Measurements from ENCODE around the gene RBP4.

Gene RBP4

DNA sequence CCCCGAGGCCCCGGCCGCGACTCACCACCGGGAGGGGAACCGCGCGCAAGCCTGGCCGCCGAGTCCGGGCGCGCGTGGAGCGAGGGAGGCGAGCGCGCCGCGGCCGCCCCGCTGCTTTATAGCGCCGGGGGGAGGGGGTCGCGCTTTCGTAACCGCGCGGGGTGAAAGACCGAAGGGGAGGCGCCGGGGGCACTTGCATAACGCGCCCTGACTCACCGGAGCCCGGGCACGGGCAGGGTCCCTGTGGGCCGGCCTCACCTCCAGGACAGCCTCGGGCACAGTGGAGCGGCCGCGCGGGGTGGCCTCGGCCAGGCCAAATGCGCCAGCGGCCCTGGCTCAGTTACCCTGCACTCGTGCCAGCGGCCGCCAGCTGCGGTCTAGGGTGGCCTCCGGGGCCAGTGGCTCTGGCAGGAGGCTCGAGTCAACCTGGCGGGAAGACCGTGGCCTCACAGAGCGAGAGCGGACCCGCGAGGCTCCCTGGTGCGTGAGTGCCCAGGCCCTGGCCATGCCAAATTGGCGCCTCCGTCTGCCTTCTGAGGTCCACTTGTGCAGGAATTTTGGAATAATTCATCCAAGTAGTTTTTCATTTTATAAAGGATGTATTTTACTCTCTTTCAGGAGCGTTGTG is at the start of gene RBP4:
Gene RBP4 (minus strand): TSS at position 90 of the 628 bp plus-strand sequence. CDS start 207 bp downstream, outside the sequence.
- DNase-seq = no peak

- DNase-seq = no peak
Measured at GRCh38 chr10:93639791-93640190, 38.8 kb upstream of the RBP4 start.

DNA sequence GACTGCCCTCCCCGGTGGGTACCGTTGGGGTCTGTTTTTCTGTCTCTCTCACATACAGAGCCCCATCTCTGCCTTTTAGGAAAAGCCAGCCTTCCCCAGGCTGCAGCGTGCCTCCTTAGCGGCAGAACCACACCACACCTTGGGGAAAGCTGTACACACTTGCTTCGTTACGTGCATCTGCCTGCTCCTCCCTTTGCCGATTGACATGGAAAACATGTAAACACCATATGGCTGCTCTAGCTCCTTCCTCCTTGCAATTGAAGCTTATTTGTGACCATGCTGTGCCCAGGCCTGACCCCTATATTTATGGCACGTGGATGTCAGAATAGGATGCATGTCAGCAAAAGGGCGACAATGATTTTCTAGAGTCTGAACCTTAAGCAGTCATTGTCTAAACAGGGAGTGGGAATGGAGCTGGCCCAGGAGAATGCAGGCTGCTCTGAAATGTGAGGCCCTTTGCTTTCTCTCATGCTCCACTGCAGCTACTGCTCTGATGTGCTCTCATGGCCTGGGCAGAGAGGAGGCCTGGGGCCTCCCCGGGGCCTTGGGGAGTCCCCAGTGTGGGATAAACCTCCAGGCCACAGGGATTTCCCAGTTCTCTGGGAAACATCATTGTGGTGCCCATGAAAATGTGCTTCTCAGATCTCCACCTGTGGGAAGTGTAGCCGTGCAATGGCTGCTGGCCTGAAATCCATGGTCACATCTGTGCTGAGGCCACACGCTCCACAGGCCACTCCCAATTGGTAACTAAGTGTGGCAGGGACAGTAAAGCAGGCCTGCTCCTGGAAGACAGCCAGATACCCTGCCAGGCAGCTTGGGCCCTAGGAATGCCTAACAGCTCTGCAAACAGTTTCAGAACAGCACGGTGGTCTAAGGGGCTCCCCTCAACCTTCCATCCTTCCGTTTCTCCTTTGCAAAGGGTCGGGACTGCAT is 29.9 kb upstream of the RBP4 start:
- DNase-seq = no peak

- DNase-seq = no peak
Measured at GRCh38 chr10:93629647-93630305, 28.7 kb upstream of the RBP4 start.

DNA sequence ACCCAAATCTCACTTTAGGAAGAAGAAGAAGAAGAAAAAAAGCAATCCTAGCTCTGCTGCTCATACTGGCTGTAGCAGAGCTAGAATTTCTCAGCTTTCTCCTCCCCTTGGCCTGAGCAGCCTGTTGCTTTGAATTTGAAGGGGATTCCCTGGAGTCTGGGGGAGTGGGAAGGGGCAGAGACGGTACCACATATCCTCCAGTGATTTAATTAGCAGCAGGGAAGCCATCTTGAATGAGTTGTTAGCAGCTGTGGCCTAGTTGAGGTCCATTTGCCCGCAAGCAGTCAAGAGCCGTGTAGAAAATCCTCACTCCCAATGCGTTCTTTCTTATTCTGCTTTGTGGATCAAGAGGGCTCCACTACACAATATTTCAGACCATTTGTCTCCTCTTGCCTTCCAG is 27.8 kb upstream of the RBP4 start:
- no peak for DNase-seq

- no peak for DNase-seq
Measured at GRCh38 chr10:93622942-93623341, 21.9 kb upstream of the RBP4 start.

DNA sequence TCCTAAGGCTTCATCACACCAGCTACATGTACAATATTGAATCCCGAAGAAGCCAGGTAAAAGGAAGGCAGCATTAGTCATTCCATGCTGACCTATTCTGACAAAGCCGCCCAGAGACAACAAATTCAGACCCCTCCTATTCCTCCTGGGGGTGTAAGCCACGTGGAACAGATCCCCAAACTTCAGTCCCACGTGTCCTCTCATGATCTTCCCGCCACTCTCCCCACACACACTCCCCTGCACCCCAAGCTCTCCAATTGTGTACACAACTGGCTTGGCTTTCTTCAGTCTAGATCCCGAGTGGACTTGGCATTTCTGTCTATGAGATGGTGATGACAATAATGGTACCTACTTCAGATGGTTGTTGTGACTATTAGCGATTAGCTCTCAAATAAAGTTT is 19.9 kb upstream of the RBP4 start:
- no peak for DNase-seq

DNA sequence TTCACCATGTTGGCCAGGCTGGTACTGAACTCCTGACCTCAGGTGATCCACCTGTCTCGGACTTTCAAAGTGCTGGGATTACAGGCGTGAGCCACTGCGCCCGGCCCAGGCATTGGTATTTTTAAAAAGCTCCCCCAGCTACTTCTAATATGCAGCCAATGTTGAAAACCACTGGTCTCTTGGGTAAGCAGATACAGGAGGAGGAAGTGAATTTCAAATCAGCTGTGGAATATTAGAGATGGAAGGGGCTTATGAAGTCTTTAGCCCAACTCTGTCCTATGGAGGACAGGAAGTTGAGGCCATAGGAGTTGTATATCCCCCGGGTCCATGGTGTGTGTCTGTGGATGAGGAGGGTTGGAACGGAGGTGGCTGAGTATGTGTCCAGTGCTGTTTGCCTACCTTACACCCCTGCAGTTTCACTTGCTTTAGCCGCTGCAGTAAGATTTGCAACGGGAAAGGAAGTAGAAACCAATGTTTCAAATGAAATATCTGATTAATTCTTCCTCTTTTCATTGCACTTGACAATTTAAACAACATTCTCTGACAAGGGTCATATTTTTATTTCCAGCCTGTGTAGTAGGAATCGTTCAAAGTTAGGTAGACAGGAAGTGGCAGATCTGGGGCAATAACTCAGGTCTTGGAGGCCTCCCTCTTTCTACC is 14.7 kb upstream of the RBP4 start:
- no peak for DNase-seq

GRCh38 chr10:93614101-93614825 is 13.2 kb upstream of the RBP4 start:
- no peak for DNase-seq

DNA sequence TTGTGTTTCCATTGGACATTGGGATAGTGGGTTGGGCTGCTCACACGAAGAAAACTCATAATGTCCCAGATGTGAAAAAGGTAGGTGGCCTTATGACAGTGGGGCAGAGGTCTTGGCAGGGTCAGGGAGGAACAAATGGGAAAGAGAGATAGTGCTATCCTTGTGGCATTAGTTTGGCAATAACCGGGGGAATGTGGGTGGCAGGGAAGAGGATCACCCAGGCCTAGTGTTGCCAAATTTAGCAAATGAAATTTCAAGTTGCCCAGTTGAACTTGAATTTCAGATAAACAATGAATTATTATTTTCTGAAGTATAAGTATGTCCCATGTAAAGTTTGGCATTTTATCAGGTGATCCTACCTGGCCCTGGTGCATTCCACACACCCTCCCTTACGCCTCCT is 12.1 kb upstream of the RBP4 start:
- no peak for DNase-seq

- no peak for DNase-seq
Measured at GRCh38 chr10:93612311-93612710, 11.3 kb upstream of the RBP4 start, which contains the start of gene PDE6C. Gene PDE6C, plus strand, starts transcription at chr10:93612537. Its CDS starts 189 bp downstream, at chr10:93612726.

GRCh38 chr10:93608421-93608820 is 7.4 kb upstream of the RBP4 start:
- no peak for DNase-seq

- DNase-seq = no peak
Measured at GRCh38 chr10:93604146-93604545, 3.1 kb upstream of the RBP4 start.

GRCh38 chr10:93603023-93603422 is 2.0 kb upstream of the RBP4 start:
- no peak for DNase-seq

DNA sequence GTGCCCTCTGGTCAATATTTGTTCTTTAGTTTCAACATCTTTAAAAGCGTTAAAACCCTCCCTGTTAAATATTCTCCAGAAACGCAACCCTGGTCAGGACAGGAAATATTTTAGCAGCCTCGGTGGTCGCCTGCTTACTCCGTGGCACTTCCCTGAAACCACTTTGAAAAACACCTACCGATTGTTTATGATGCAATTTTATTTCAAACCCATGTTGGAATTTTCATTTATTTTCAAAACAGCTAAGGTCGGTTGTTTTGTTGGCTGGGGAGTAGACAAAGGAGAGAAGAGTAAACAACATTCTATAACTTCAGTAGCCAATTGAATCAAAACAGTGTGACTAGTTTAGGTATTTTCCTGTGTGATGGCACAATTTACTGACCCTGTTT is 733 bp upstream of the RBP4 start:
- DNase-seq = no peak

DNA sequence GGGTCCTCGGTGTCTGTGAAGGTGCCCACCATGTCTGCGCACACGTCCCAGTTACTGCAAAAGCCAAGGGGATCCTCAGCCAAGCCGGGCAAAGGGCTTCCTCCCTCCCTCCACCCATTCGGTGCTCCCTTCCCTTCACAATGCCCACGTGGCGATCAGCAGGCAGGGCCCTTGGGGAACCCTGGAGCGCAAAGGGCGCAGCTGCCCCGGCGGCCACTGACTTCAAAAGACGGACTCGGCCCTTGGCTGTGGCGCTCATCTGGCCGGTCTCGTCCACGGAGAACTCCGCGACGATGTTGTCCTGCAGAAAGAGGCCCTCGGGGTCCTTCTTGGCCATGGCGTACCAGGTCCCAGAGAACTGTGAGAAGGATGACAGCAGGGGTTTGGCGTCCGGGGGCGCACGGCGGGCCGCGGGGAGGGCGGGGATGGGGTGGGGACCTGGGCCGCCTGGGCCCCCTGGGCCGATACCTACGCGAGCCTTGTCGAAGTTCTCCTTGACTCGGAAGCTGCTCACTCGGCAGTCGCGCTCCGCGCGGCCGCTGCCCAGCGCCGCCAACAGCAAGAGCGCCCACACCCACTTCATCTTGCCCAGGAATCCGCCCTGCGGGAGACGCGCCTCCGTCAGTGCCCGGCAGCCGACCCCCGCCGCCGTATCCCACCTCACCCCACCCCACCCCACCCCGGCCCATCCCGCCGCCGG is 439 bp downstream of the RBP4 start:
- no peak for DNase-seq

- DNase-seq = no peak
Measured at GRCh38 chr10:93599778-93600177, 1.3 kb downstream of the RBP4 start.

- DNase-seq = no peak
Measured at GRCh38 chr10:93599335-93599734, 1.7 kb downstream of the RBP4 start.

DNA sequence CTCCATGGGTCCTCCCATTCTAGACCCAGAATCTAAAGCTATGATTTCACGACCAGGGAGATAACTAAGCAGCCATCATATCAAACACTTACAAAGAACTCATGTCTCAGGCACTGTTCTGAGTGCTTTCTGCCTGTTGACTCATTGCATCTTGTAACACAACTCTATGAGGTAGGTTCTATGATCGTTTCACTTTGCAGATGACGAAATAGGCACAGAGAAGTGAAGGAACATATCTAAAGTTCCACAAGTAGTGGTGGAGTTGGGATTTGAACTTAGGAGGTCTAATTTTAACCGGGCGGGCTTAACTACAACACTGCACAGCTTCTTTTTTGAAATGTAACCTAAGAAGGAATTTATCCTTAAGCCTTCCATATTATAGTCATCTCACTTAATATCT is 2.9 kb downstream of the RBP4 start:
- DNase-seq = no peak

DNA sequence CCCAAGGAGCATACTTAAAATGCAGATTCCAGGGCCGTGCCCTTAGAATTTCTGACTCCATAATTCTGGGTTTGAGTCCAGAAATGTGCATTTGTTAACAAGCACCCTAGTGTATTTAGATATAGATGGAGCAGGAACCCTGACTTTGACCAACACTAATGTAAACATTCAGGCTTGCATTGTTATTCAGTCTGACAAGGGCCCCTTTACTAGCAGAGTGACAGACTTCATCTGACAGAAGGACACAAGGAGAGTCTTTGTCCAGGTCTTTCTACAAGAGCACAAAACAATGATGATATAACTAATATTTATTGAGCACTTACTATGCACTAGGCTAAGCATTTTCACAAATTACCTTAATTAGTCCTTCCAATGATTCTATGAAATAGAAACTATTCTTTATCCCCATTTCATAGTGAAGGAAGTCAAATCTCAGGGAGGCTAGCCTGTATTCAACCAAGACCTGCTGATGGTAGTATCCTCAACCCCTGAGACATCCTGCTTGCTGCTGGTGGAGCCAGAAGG is 3.9 kb downstream of the RBP4 start:
- no peak for DNase-seq

GRCh38 chr10:93596539-93596938 is 4.5 kb downstream of the RBP4 start:
- DNase-seq = no peak

Data from NCI-H1930 (cell line).